HepG2 (cell line): Measurements from ENCODE around the gene BCL6. TPM values are rescaled to one million over a fixed set of nuclear protein-coding genes. Genes with fewer than 3 reads are reported as not detected.

Source experiments
- ATM ChIP-seq: fragments of 450-650 bp; IDR thresholded peaks from 2 replicates; pipeline ENCODE4 v1.7.1; 2017; ENCODE audit warnings: mild to moderate bottlenecking, borderline replicate concordance
- CCAR2 ChIP-seq: fragments of 200-400 bp; formaldehyde crosslinking; optimal IDR thresholded peaks from 2 replicates; pipeline ENCODE3; 2018; ENCODE audit warnings: low read depth, mild to moderate bottlenecking, low read length, moderate library complexity
- ESRRA ChIP-seq: sonication (generic); formaldehyde crosslinking; IDR thresholded peaks from 2 replicates; pipeline ENCODE4 v1.5.1; 2020; ENCODE audit warnings: mild to moderate bottlenecking, low read depth, missing genetic modification reagents
- HIVEP1 ChIP-seq: sonication (generic); formaldehyde crosslinking; IDR thresholded peaks from 2 replicates; pipeline ENCODE4 v1.4.0; 2020; ENCODE audit warnings: mild to moderate bottlenecking, missing genetic modification reagents
- JUN ChIP-seq: sonication (generic); formaldehyde crosslinking; IDR thresholded peaks from 2 replicates; pipeline ENCODE4 v1.4.0; 2020; ENCODE audit warnings: mild to moderate bottlenecking, missing genetic modification reagents
- KLF11 ChIP-seq: IDR thresholded peaks from 2 replicates; pipeline ENCODE4 v1.6.1; 2016; ENCODE audit warnings: missing compliant biosample characterization
- MED8 ChIP-seq: sonication (generic); formaldehyde crosslinking; IDR thresholded peaks from 2 replicates; pipeline ENCODE4 v1.8.1; 2023; ENCODE audit warnings: mild to moderate bottlenecking, missing genetic modification reagents; ENCODE audit not compliant: insufficient replicate concordance
- NFKB2 ChIP-seq: sonication (generic); formaldehyde crosslinking; IDR thresholded peaks from 2 replicates; pipeline ENCODE4 v1.4.0; 2020; ENCODE audit warnings: missing genetic modification reagents, borderline replicate concordance
- PCBP2 ChIP-seq: fragments of 200-400 bp; formaldehyde crosslinking; optimal IDR thresholded peaks from 2 replicates; pipeline ENCODE3; 2018; ENCODE audit warnings: low read length, low read depth; ENCODE audit not compliant: poor library complexity, severe bottlenecking
- RERE ChIP-seq: IDR thresholded peaks from 2 replicates; pipeline ENCODE4 v1.6.1; 2016; ENCODE audit warnings: low read depth, missing genetic modification reagents, missing compliant biosample characterization
- SAFB2 ChIP-seq: sonication (generic); formaldehyde crosslinking; IDR thresholded peaks from 2 replicates; pipeline ENCODE4 v1.5.1; 2020; ENCODE audit warnings: missing genetic modification reagents, low read depth, mild to moderate bottlenecking, borderline replicate concordance
- SNRNP70 ChIP-seq: fragments of 200-400 bp; formaldehyde crosslinking; IDR thresholded peaks from 2 replicates; pipeline ENCODE4 v1.6.1; 2017; ENCODE audit warnings: mild to moderate bottlenecking, low read depth, low read length, moderate library complexity
- SRSF4 ChIP-seq: fragments of 200-400 bp; formaldehyde crosslinking; IDR thresholded peaks from one replicate; pipeline ENCODE4 v1.6.1; 2018; ENCODE audit warnings: mild to moderate bottlenecking, low read depth, low read length, moderate library complexity; ENCODE audit not compliant: poor library complexity, severe bottlenecking
- STAT5B ChIP-seq: sonication (generic); formaldehyde crosslinking; IDR thresholded peaks from 2 replicates; pipeline ENCODE4 v1.4.0; 2020; ENCODE audit warnings: missing genetic modification reagents
- TERF1 ChIP-seq: sonication (generic); formaldehyde crosslinking; IDR thresholded peaks from 2 replicates; pipeline ENCODE4 v1.8.0; 2022; ENCODE audit warnings: mild to moderate bottlenecking, missing genetic modification reagents, moderate library complexity
- ZMYM2 ChIP-seq: sonication (generic); formaldehyde crosslinking; IDR thresholded peaks from 2 replicates; pipeline ENCODE4 v1.8.0; 2022; ENCODE audit warnings: mild to moderate bottlenecking, missing genetic modification reagents
- ZNF354B ChIP-seq: sonication (generic); formaldehyde crosslinking; IDR thresholded peaks from 2 replicates; pipeline ENCODE4 v1.8.0; 2022; ENCODE audit warnings: mild to moderate bottlenecking, missing genetic modification reagents
- ZSCAN29 ChIP-seq: sonication (generic); formaldehyde crosslinking; conservative IDR thresholded peaks from 2 replicates; pipeline ENCODE4 v1.4.0; 2020; ENCODE audit warnings: mild to moderate bottlenecking, missing genetic modification reagents
- polyA plus RNA-seq, 8 experiments: library from polyadenylated mRNA; depleted of rRNA in 3 of 8; stranded (reverse) in 7 of 8; unstranded in 1 of 8; fragments of >200 nt; fragmentation: Illumina TruSeq in 4 of 8; extraction: Trizol in 4 of 8; gene quantifications; 2 replicates each; pipeline versions ENCODE4 v1.2.1 to v1.2.3, GENCODE V29; 2011 to 2016; ENCODE audit warnings: low read depth in 4 of 8, missing spikeins in 1 of 8, mixed read lengths in 1 of 8; ENCODE audit not compliant: insufficient read depth in 1 of 8
- total RNA-seq, 5 experiments: library from RNA; depleted of rRNA; stranded (reverse); fragments of >200 nt; fragmentation: Illumina TruSeq; extraction: Trizol; gene quantifications; 2 replicates each; pipeline ENCODE4 v1.2.3, GENCODE V29; 2016; ENCODE audit warnings: low read depth in 1 of 5
- TF ChIP-seq, protein P1 (sequence below): sonication (generic); formaldehyde crosslinking; IDR thresholded peaks from 2 replicates; pipeline ENCODE4 v1.4.0; 2020; ENCODE audit warnings: missing genetic modification reagents, borderline replicate concordance
- TF ChIP-seq, protein P2 (sequence below): fragments of 450-650 bp; IDR thresholded peaks from 2 replicates; pipeline ENCODE4 v1.6.1; 2017

BCL6 gene
- total and polyA plus RNA-seq, 2 of the 13 experiments (the other 11 are each of a cell fraction or from before 2014, with no cell fraction given), result 21.2 to 53.7 TPM

- TF ChIP-seq HIVEP1 (CRISPR knock-in tag), result 0 out of 2 replicates have a peak, but pooled peaks have one; percentile 32
- TF ChIP-seq SAFB2 (CRISPR knock-in tag), result no peak; the same call in none of the 2 replicates
- TF ChIP-seq KLF11 (CRISPR knock-in tag), result no peak
- no peak for TF ChIP-seq PCBP2
- 0 out of 2 replicates have a peak, but pooled peaks have one; percentile 15 for TF ChIP-seq STAT5B (CRISPR knock-in tag)
- peak; percentile 60; the same call in 1 of the 2 replicates for TF ChIP-seq NFKB2 (CRISPR knock-in tag)
- TF ChIP-seq, protein P1, sequence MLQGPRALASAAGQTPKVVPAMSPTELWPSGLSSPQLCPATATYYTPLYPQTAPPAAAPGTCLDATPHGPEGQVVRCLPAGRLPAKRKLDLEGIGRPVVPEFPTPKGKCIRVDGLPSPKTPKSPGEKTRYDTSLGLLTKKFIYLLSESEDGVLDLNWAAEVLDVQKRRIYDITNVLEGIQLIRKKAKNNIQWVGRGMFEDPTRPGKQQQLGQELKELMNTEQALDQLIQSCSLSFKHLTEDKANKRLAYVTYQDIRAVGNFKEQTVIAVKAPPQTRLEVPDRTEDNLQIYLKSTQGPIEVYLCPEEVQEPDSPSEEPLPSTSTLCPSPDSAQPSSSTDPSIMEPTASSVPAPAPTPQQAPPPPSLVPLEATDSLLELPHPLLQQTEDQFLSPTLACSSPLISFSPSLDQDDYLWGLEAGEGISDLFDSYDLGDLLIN (CRISPR knock-in tag), result no peak
- no peak for TF ChIP-seq ZNF354B (CRISPR knock-in tag)
- TF ChIP-seq JUN (CRISPR knock-in tag), result no peak
- TF ChIP-seq ATM, result no peak
- TF ChIP-seq SNRNP70, result no peak
- TF ChIP-seq SRSF4, result no peak
- TF ChIP-seq, protein P2, sequence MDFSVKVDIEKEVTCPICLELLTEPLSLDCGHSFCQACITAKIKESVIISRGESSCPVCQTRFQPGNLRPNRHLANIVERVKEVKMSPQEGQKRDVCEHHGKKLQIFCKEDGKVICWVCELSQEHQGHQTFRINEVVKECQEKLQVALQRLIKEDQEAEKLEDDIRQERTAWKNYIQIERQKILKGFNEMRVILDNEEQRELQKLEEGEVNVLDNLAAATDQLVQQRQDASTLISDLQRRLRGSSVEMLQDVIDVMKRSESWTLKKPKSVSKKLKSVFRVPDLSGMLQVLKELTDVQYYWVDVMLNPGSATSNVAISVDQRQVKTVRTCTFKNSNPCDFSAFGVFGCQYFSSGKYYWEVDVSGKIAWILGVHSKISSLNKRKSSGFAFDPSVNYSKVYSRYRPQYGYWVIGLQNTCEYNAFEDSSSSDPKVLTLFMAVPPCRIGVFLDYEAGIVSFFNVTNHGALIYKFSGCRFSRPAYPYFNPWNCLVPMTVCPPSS, result no peak
- TF ChIP-seq ZMYM2, result no peak
- peak; percentile 69 for TF ChIP-seq RERE (CRISPR knock-in tag)
- TF ChIP-seq ZSCAN29 (CRISPR knock-in tag), result no peak
- TF ChIP-seq CCAR2, result peak; percentile 23
- no peak for TF ChIP-seq TERF1 (CRISPR knock-in tag)
- no peak; the same call in 1 of the 2 replicates for TF ChIP-seq ESRRA (CRISPR knock-in tag)
- no peak for TF ChIP-seq MED8 (CRISPR knock-in tag)
These were observed 25.5 kb downstream of the BCL6 start (continued) for GRCh38 chr3:187719628-187720336.
